DLD1 (cell line): ENCODE results near the gene DDRGK1.

Experiments used
- in situ Hi-C: cut with HindIII; loops from 2 replicates; pipeline ENCODE4 v1.10.0; 2017; ENCODE audit warnings: low sequenced_read_pairs

The DDRGK1 gene

DNA sequence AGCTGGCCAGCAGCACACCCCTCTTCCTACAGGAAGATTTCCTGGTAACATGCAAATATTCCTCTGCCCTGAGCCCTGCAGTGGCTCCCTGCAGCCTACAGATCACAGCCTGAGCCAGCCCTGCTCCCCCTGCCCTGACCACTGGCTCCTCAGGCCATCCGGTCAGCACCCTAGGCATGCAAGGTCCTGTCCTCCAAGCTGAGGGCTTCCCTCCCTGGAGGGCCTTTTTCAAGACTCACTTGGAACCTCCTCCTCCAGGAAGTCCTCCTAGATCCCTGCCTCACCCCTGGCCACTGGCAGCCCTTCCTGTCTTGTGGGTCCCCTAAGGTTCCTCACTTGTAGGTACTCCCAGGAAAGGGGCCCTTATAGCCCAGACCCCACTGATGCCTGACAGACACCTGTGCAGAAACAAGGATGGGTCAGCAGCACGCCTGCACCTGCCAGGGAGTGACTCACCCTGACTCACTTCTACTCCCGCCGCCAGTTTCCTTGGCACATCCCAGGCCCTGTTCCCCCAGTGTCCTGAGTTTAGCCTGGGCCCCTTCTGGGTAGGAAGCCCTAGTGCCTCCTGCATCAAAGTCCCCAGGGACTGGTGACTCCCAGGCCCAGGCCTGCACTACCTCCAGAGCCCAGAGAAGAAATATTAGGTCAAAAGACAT lies 31.3 kb upstream of the DDRGK1 start:
- in situ Hi-C loops, result no loop called here

GRCh38 chr20:3233991-3234498 lies 29.6 kb upstream of the DDRGK1 start:
- in situ Hi-C loops, result no loop called here

DNA sequence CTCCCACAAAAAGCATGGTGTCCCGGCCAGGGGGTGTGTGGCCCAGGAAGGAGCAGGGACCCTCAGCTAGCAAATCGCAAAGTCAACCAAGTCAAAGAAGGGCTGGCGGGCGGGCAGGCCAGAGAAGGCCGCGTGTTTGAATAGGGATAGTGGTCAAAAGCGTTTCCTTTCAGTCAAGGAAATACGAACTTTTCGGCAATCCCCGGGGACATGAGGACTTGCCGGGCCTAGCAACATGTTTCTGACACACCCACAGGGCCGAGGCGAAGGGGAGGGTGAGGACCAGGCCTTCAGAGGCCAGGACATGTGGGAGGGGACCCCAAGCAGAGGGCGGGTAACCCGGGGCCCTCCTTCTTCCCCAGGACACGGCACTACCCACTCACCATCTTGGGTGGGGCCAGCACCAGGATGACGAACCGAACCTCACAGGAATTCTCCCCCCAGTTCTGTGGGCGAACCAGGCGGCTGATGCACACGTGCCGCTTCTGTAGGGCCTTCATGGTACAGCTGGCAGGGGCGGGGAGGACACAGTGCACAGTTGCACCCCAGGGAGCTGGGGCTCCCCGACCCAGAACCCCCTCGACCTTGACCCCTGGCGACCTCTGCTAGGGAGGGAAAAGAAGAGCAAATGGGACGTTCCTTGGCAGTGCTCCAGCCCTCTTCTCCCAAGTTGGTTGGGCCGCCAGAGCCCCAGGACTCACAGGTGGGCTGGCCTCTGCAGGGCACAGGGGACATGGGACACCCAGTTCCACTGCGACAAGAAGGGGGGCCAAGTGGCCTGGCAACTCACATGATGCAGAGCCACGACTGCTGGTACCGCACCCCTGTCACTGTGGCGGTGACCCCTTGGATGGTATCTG lies 28.9 kb upstream of the DDRGK1 start:
- in situ Hi-C loops, result no loop called here

DNA sequence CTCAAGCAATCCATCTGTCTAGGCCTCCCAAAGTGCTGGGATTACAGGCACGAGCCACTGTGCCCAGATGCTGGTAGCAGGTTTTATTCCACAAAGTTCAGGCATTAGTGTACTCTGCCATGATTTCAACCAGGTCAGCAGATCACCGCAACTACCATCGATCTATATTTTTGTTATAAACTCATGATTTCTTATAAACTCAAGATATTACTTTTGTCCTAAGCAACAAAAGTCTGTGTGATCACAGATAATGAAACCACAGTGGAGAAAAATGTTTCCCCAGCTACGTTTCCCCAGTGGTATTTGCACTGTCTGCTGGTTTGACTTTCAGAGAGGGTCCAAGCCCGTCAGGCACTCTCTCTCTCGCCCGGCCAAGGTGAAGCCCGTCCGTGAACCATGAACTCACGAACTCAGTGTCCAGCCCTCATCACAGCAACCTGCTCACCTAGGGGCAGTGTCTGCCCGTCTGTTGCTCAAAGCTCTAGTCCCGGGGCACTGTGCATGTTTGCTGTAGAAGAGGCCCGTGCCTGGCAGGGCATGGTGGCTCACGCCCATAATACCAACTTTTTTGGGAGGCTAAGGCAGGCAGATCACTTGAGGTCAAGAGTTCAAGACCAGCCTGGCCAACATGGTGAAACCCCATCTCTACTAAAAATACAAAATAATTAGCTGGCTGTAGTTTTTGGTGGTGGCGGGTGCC lies 27.6 kb upstream of the DDRGK1 start:
- in situ Hi-C loops, result no loop called here

DNA sequence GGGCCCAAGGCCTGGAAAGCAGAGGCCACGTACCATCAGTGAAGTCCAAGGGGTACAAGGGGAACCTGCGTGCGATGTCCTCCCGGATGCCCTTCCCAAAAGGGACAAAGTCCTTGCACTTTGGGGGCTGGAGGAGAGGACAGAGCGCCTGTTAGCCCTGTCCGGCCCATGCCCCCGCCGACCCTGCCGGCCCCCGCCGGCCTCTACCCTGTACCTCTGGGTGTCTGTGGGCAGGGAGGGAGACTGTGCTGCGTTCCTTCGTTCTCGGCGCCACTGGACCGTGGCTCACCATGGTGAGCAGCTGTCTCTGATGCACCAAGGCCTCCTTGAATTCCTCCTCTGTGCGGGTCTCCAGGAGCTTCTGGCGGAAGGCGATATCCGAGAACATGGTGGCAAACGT lies 26.6 kb upstream of the DDRGK1 start:
- in situ Hi-C loops, result no loop called here

DNA sequence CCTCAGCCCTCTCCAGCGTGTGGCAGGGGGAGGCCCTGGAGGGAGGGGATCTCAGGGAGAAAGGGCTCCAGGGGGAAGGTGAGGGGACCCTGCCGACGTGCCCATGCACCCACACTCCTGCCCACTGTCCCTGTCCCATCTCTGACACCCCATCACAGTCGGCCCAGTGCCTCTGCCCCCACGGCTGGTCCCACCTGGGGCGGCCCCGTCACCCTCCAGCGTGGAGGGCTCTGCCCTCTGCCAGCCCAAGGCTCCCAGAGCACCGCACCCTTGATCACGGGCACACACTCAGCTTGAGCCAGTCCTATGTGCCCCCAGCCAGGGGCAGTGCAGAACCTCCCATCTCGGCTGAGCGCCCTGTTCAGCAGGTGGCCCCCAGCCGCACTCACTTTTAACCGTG lies 25.3 kb upstream of the DDRGK1 start:
- in situ Hi-C loops, result no loop called here

GRCh38 chr20:3229158-3229557 lies 24.7 kb upstream of the DDRGK1 start:
- in situ Hi-C loops, result no loop called here

- in situ Hi-C loops, result no loop called here
These were observed 24.2 kb upstream of the DDRGK1 start for GRCh38 chr20:3228750-3229032.

GRCh38 chr20:3227936-3228749 lies 23.7 kb upstream of the DDRGK1 start:
- in situ Hi-C loops, result no loop called here

- in situ Hi-C loops, result no loop called here
These were observed 23.0 kb upstream of the DDRGK1 start for GRCh38 chr20:3227506-3227905.

GRCh38 chr20:3226864-3227263 lies 22.4 kb upstream of the DDRGK1 start:
- in situ Hi-C loops, result no loop called here

GRCh38 chr20:3226093-3226492 lies 21.6 kb upstream of the DDRGK1 start:
- in situ Hi-C loops, result no loop called here

GRCh38 chr20:3224681-3225421 lies 20.4 kb upstream of the DDRGK1 start:
- in situ Hi-C loops, result no loop called here

GRCh38 chr20:3223994-3224680 lies 19.7 kb upstream of the DDRGK1 start:
- in situ Hi-C loops, result no loop called here

- in situ Hi-C loops, result no loop called here
These were observed 19.1 kb upstream of the DDRGK1 start for GRCh38 chr20:3223651-3223993.

DNA sequence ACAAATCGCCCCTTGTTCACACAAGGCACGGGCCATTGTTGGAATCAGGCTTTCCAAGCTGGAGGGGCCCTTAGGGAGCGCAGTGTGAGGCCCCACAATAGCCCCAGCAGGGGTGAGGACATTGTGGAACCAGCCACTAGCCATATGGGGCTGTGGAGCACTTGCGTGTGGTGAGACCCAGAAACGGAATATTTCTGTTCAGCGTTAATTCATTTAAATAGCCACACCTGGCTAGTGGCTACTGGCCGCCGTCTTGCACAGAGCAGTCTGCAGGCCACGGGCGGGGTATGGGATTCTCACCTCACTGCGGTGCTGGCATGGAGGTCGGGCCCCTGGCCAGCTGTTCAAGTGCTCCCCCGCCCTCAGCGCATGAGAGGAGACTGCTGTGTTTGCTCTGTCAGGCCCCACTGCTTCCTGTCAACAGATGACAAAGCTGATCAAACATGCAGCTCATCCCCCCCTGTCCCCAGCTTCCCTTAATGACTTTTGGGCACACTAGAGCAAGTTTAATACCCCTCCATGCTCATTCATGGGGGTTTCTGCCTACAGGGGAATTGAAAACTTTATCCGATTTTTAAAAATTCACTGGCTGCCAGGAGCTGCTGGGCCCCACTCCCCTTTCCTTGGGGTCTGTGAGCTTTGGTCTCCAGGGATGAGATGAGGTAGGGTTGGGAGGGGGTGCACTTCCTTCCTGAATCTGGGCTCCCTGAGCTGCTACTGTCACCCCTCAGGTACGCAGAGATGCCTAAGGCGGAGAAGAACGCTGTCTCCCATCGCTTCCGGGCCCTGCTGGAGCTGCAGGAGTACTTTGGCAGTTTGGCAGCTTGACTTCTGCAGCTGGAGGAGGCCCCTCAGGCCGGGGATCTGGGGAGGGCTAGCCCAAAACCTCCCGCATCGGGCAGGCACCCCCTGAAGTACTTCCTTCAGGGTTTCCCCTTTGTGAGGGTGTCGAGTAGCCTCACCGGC lies 18.4 kb upstream of the DDRGK1 start:
- in situ Hi-C loops, result no loop called here

GRCh38 chr20:3221398-3222226 lies 17.1 kb upstream of the DDRGK1 start:
- in situ Hi-C loops, result no loop called here
